Right cardiac atrium (tissue), 5 donors: ENCODE results near the gene KIF1A. TPM values are rescaled to one million over a fixed set of nuclear protein-coding genes. Genes with fewer than 3 reads are reported as not detected.

Experiments used
- ATAC-seq, 2 donors: fragments of 200-7000 bp; cut with Tn5 transposase; one replicate each; pipeline versions ENCODE4 v1.8.0 to v1.9.1; 2020; ENCODE audit warnings: moderate library complexity in 2 of 2, mild to moderate bottlenecking in 1 of 2
- DNase-seq, 3 donors: peaks; one replicate each; pipeline ENCODE4 v3.0.0-alpha.2; 2020
- H3K27ac ChIP-seq: one replicate; pipeline ENCODE4 v1.5.1; 2013; ENCODE audit warnings: mild to moderate bottlenecking, low read length, control low read depth, moderate library complexity
- H3K27me3 ChIP-seq: one replicate; pipeline ENCODE4 v1.6.1; 2013; ENCODE audit not compliant: control insufficient read depth, insufficient read depth
- H3K4me1 ChIP-seq: one replicate; pipeline ENCODE4 v1.6.1; 2013; ENCODE audit warnings: low read length; ENCODE audit not compliant: control insufficient read depth, insufficient read depth
- H3K4me3 ChIP-seq: one replicate; pipeline ENCODE4 v1.5.1; 2013; ENCODE audit warnings: low read length, control low read depth
- H3K9me3 ChIP-seq: one replicate; pipeline ENCODE4 v1.6.1; 2013; ENCODE audit warnings: low read length; ENCODE audit not compliant: control insufficient read depth
- whole genome bisulfite sequencing: extraction: QIAGEN DNeasy Blood & Tissue Kit; methylation state at CpG from one replicate; pipeline ENCODE4 v1.1.7; 2013; 5-methylcytosine and 5-hydroxymethylcytosine counted together
- intact Hi-C, 4 donors: fragments of 100-400 bp; cut with DNase I; formaldehyde crosslinking; loops; one replicate each; pipeline versions ENCODE4 v1.11.0 to v1.14.0; 2022 to 2023
- polyA plus RNA-seq: library from polyadenylated mRNA; stranded (reverse); fragments of 200-250 nt; gene quantifications from one replicate; pipeline ENCODE4 v1.2.3, GENCODE V29; 2013
- total RNA-seq, 4 donors: library from RNA; stranded (reverse); fragmentation: NEBNext Ultra II Directional; extraction: Animal tissue kit (Norgen Biotek cat#: 25700); gene quantifications; one replicate each; pipeline ENCODE4 v1.2.1, GENCODE V29; 2021
- donor health status: healthy with polysubstance abuse.
- donor health status: DM: no; HTN: yes; CAD: no.
- donor health status: DM: no; HTN: no; CAD: no.
- donor health status: DM: no; HTN: yes; CAD: no; lungs with severe emphysema.
- donor health status: DM: yes; HTN: yes; CAD: no.

KIF1A gene
- total and polyA plus RNA-seq, 5 donors = 45.3 to 83.0 (median 59.3) TPM

DNA sequence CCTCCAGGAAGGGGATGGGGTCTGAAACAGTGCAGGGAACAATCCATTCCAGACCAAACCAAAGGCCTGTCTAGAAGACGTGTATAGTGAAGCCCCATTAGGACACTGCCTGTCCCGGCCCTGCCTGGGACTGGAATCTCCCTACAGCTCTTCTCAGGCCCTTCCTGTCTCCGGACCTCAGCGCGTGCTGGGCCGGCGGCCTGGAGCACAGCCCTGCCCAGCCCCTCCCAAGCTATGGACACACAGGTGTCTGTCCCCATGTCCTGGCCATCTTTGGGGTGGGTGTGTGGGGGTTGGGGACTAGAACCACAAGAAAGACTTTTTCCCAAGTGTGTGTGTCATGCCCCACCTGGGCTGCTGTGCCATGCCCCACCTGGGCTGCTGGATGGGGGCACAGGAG, 51.8 kb downstream of the KIF1A start:
- ATAC-seq = no peak
- intact Hi-C loops = no loop called here
- no peak for DNase-seq
- H3K9me3 ChIP-seq = no peaks in the 10 kb centered on the region
- H3K27ac ChIP-seq = no peak overlapping the region
- H3K4me1 ChIP-seq = no peaks in the 10 kb centered on the region
- WGBS = 83% methylated on average over 7 of the region's 7 CpGs
- H3K27me3 ChIP-seq = no peaks in the 10 kb centered on the region
- H3K4me3 ChIP-seq = no peak overlapping the region

DNA sequence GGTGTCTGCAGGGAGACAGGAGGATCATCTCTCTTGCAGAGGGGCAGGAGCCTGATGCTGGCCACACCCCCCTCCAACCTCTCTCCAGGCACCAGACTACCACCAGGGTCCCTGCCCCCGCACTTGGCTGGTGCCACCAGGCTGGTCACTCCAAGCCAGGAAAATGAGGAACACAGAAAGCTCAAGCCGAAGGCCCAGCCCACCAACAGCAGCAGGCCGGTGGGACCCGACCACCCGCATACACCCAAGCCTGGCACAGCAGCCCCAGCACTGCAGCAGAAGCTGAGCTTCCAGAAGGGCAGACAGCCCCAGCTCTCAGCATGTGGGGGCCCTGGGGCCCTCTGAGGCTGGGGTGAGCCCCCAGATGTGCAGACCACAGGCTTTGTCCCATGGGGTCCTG, 52.7 kb downstream of the KIF1A start:
- ATAC-seq (no peak), DNase-seq (no peak)
- Histone ChIP-seq H3K4me3 (no peak overlapping the region), H3K4me1 (no peaks in the 10 kb centered on the region), H3K27me3 (no peaks in the 10 kb centered on the region), H3K9me3 (no peaks in the 10 kb centered on the region), H3K27ac (no peak overlapping the region)
- 84% methylated on average over 5 of the region's 5 CpGs for WGBS
- intact Hi-C loops = no loop called here

DNA sequence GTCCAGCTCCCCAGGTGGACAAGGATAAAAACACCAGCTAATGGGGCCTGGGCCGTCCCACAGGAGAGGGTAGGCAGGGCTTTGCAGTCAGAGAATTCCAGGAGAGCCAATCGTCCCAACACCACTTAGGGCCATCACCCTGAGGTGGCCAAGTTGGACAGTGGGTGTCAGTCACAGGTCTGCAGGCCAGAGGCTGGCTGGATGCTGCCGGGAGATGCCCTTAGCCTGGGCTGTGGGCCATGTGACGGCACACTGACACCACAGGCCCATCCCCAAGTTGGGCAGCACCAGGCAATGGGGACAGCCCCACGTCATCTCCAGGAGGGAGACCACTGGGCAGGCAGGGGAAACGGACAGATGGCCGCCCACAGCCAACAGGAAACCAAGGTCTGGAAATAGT, 53.9 kb downstream of the KIF1A start:
- Histone ChIP-seq H3K4me3 (no peak overlapping the region), H3K27ac (no peak overlapping the region), H3K27me3 (no peaks in the 10 kb centered on the region), H3K9me3 (no peaks in the 10 kb centered on the region), H3K4me1 (no peaks in the 10 kb centered on the region)
- intact Hi-C loops = no loop called here
- ATAC-seq (peak; percentile 68 to 77), DNase-seq (peak; percentile 54 to 83 (median 75))
- 59% methylated on average over 7 of the region's 7 CpGs for WGBS

DNA sequence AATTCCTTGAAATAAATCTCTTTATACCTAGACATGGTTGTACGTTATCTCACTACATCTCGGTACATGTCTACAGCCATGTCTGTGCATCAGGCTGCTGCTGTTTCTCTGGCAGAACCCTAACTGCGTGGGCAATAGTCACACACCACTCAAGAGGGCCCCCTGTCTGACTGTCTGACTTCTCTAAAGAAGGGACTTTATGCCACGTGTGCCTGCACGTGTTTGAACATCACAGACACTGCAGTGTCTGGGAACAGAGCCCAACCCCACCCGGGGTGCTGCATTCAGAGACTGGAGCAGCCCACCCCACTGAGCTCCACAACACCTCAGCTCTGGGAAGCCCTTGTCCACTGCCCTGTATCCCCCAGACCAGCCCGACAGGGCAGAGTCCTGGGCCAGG, 55.0 kb downstream of the KIF1A start:
- no peaks in the 10 kb centered on the region for H3K9me3 ChIP-seq
- no peaks in the 10 kb centered on the region for H3K4me1 ChIP-seq
- no peak overlapping the region for H3K27ac ChIP-seq
- H3K4me3 ChIP-seq = no peak overlapping the region
- no peak for ATAC-seq
- 62% methylated on average over 7 of the region's 7 CpGs for WGBS
- H3K27me3 ChIP-seq = no peaks in the 10 kb centered on the region
- intact Hi-C loops = no loop called here
- no peak for DNase-seq

DNA sequence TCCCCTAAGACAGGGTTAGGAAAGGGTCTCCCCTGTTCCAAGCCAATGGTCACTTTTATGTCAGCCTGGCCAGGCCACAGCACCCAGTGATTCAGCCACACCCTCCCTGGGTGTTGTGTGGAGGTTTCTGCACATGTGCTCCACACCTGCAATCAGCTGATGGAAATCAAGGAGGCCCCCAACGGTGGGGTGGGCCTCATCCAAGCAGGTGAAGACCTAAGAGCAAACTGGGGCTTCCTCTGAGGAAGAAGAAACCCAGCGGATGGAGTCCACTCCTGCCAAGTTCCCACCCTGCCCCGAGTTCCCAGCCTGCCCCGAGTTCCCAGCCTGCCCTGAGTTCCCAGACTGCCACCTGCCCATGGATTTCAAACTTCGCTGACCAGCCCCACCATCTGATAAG, 55.4 kb downstream of the KIF1A start:
- intact Hi-C loops = no loop called here
- no peak overlapping the region for H3K27ac ChIP-seq
- WGBS = 71% methylated on average over 5 of the region's 5 CpGs

DNA sequence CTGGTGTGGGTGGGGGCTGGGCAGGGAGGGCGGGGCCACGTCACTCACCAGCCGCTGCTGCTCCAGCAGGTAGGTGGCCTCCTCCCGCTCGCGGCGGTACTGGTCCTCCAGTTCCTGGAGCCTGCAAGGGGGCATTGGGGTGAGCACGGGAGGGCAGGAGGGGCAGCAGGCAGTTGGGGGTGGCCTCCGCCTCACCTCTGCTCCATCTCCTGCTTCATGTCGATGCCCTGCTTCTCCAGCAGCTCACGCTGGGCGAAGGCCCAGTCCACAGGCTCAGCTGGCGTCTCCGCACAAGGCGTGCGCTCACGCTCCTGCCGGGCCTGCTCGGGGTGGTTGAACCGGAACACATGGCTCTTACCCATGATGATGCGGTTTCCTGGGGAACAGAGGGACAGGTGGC, 57.0 kb downstream of the KIF1A start:
- no peaks in the 10 kb centered on the region for H3K9me3 ChIP-seq
- ATAC-seq (no peak), DNase-seq (no peak)
- no peaks in the 10 kb centered on the region for H3K27me3 ChIP-seq
- no peak overlapping the region for H3K27ac ChIP-seq
- H3K4me3 ChIP-seq = no peak overlapping the region
- 89% methylated on average over 21 of the region's 21 CpGs for WGBS
- H3K4me1 ChIP-seq = no peaks in the 10 kb centered on the region
- intact Hi-C loops = no loop called here

More for the DNA sequence above, 55.4 kb downstream of the KIF1A start:
- no peaks in the 10 kb centered on the region for H3K4me1 ChIP-seq
- ATAC-seq (no peak), DNase-seq (no peak)
- no peak overlapping the region for H3K4me3 ChIP-seq
- H3K27me3 ChIP-seq = no peaks in the 10 kb centered on the region
- H3K9me3 ChIP-seq = no peaks in the 10 kb centered on the region

DNA sequence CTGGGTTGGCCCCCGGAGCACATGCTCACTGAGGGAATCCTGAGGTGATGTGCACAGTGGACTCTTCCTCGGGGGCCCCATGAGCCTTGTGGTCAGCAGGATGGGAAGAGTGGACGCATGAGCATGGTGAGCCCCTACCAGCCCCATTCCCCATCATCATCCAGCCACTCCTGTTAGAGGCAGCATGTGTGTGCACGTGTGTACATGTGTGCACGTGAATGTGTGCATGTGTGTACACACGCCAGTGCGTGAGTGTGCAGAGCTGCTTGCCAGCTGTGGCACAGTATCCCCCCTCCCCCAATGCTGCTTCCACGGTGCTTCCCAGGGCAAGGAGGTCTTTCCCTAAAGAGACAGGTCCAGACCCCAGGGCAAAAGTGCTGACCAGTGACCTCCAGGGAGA, 57.8 kb downstream of the KIF1A start:
- Histone ChIP-seq H3K9me3 (no peaks in the 10 kb centered on the region), H3K4me1 (no peaks in the 10 kb centered on the region), H3K27ac (no peak overlapping the region), H3K4me3 (no peak overlapping the region), H3K27me3 (no peaks in the 10 kb centered on the region)
- intact Hi-C loops = no loop called here
- ATAC-seq = no peak
- no peak for DNase-seq
- WGBS = 90% methylated on average over 8 of the region's 8 CpGs

DNA sequence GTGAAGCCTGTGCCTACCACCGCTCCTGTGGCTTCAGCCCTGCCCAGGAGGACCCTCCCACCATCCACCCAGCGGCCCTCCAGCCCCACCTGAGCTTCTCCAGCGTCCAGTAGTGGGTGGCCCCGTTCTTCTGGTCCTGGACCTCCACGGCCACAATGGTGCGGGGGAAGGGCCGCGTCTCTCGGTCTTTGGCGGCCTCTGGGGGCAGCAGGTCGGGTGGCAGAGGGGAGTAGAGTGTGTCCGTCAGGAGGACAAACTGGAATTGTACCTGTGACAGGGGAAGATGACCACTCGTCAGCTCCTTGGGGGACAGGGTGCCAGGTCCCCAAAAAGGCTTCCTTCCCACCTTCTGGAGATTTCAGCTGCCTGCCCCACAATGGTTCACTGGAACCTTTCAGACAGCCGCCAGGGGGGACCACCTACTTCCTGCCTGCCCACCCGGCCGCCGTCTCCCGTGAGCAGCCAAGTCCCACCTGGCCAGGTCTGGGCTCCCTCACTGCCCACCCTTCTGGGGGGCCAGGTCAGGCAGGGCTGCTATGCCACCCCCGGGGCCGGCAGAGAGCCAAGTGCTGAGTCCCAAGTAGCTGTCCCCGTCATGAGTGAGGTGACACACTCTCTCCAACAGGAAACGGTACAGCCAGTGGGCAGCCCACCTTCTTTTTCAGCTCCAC, 59.3 kb downstream of the KIF1A start:
- Histone ChIP-seq H3K9me3 (no peaks in the 10 kb centered on the region), H3K27me3 (no peaks in the 10 kb centered on the region), H3K27ac (no peak overlapping the region), H3K4me1 (no peaks in the 10 kb centered on the region), H3K4me3 (no peak overlapping the region)
- DNase-seq (no peak), ATAC-seq (no peak)
- intact Hi-C loops = no loop called here
- 74% methylated on average over 22 of the region's 22 CpGs for WGBS

DNA sequence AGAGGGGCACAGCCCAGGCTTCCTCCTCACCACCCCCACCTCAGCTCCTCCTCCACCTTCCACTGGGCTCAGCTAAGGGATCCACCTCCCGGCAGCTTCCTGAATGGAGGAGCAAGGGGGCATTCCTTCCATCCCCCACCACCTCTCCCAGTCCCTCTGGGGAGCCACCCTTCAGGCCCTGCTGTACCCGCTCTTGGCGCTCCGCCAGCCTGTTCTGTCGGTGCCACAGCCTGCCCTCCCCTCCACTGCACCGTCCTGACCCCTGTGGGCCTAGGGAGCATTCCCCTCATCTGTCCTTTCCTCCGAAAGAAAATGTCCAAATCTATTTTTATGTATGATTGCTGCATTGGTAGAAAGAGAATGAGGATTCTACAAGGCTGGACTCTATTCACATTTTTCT, 59.9 kb downstream of the KIF1A start:
- no peaks in the 10 kb centered on the region for H3K9me3 ChIP-seq
- H3K4me1 ChIP-seq = no peaks in the 10 kb centered on the region
- no peak overlapping the region for H3K27ac ChIP-seq
- intact Hi-C loops = no loop called here
- no peak overlapping the region for H3K4me3 ChIP-seq
- DNase-seq (no peak), ATAC-seq (no peak)
- no peaks in the 10 kb centered on the region for H3K27me3 ChIP-seq
- 61% methylated on average over 7 of the region's 7 CpGs for WGBS

DNA sequence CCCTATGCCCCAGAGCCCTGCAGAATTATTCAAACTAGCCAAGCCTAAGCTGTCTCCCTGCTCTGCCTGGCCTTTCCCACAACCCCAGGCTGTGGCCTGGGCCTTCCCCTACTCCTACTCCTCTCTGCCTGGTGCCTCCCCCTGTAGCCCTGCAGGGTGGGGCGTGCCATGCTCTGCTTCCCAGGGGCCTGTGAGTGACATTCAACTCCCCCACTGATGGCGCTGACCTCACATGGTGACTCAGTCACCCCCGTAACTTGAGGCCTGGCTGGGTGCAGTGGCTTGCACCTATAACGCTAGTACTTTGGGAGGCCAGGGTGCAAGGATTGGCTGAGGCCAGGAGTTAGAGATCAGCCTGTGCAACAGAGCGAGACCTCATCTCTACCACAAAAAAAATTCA, 60.6 kb downstream of the KIF1A start:
- no peak for ATAC-seq
- no peaks in the 10 kb centered on the region for H3K9me3 ChIP-seq
- no peak overlapping the region for H3K27ac ChIP-seq
- DNase-seq = no peak
- no peak overlapping the region for H3K4me3 ChIP-seq
- no peaks in the 10 kb centered on the region for H3K27me3 ChIP-seq
- intact Hi-C loops = no loop called here
- 89% methylated on average over 5 of the region's 5 CpGs for WGBS
- H3K4me1 ChIP-seq = no peaks in the 10 kb centered on the region

DNA sequence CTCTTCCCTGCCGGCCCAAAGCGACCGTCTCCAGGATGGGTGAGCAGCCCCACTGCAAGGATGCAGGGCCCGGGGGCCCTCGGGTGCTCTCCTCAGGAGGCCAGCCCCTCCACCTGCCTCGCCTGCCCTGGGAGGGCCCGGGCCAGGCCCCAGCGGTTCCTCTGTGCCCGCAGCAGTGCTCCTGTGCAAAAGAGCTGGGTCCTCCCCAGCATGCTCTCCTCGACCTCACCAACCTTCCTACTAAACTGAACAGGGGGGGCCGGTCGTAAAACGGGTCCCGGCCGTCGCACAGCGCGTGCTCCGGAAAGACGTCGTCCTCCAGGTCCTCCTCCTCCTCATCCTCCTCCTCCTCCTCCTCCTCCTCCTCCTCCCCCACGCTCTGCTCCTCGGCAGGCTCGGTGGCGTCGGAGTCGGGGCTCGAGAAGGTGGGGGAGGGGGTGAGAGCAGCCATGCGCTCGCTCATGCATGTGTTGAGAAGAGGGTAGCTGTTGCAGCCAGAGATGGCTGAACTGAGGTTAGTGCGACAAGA, 62.9 kb downstream of the KIF1A start:
- Histone ChIP-seq H3K27me3 (no peaks in the 10 kb centered on the region), H3K27ac (no peak overlapping the region), H3K4me1 (no peaks in the 10 kb centered on the region), H3K4me3 (no peak overlapping the region), H3K9me3 (no peaks in the 10 kb centered on the region)
- DNase-seq (no peak), ATAC-seq (no peak)
- WGBS = 80% methylated on average over 31 of the region's 31 CpGs
- intact Hi-C loops = no loop called here

DNA sequence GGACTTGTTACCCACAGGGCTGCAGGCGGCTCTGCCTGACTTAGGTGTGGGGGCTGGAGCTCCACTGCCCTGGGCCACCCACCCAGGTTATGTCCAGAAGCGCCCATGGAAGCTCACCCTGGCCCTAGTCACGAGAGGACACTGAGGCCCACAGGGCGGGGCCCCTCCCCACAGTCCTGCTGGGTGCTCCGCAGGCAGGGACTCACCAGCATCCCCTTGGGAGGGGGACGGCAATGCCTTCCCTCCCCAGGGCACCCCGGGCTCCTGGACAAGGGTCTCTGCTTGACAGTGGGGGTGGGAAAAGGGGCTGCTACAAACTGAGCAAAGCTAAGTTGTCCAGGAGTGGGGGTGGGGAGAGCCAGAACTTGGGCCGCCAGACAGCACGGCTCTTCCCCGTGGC, 67.8 kb downstream of the KIF1A start:
- ATAC-seq (no peak), DNase-seq (no peak)
- Histone ChIP-seq H3K27me3 (no peaks in the 10 kb centered on the region), H3K27ac (no peak overlapping the region), H3K4me1 (no peaks in the 10 kb centered on the region), H3K9me3 (no peaks in the 10 kb centered on the region), H3K4me3 (no peak overlapping the region)
- 87% methylated on average over 10 of the region's 10 CpGs for WGBS
- intact Hi-C loops = no loop called here
